ENCODE measurements around the gene CCDC13. TPM values are rescaled to one million over a fixed set of nuclear protein-coding genes. Genes with fewer than 3 reads are reported as not detected.
"Not testable (repeated sequence)": the region's sequence is repeated elsewhere in the genome, so short reads cannot be mapped to it uniquely, and the experiment has no call there.

The CCDC13 gene
- total RNA-seq, 1 experiment from 2014 or later = 0.82 TPM

GRCh38 chr3:42814914-42815507, 42.0 kb upstream of the CCDC13 start:
- no peaks in the 10 kb centered on the region for H3K9me3 ChIP-seq (ENCODE audit: control insufficient read depth, insufficient read depth, low read depth, low read length)
- no peak for DNase-seq (ENCODE audit: low read depth, low spot score)
- ATAC-seq = no peak
- in situ Hi-C loops (cut with HindIII; ENCODE audit: low pct_unique_long_range_greater_than_20kb, low sequenced_read_pairs) (no loop called here), intact Hi-C loops (cut with micrococcal nuclease; ENCODE audit: unreplicated experiment) (no loop called here)
- no TSS peak for BruUV-seq (replicated peaks)
- ChIA-PET POLR2A (no interaction called here), CTCF (no interaction called here)
- H3K4me3 ChIP-seq (ENCODE audit: low read depth in 2 of 2, low read length in 2 of 2) = no peak overlapping the region
- no peaks in the 10 kb centered on the region for H3K27me3 ChIP-seq (ENCODE audit: control insufficient read depth, insufficient read depth, low read length)
- H3K4me1 ChIP-seq (ENCODE audit: control insufficient read depth, insufficient read depth, low read length) = no peaks in the 10 kb centered on the region
- TF ChIP-seq CTCF (IDR thresholded peaks at IDR 0.05) = no peak
- TF ChIP-seq POLR2AphosphoS5 (IDR thresholded peaks at IDR 0.05; ENCODE audit: low read depth, low read length) = no peak
- TF ChIP-seq REST (IDR thresholded peaks at IDR 0.05; ENCODE audit: insufficient read depth in 1 of 2, low read depth in 2 of 2, low read length in 1 of 2) = no peak
- TF ChIP-seq SIN3A (IDR thresholded peaks at IDR 0.05; ENCODE audit: borderline replicate concordance, insufficient read depth, low read depth, low read length) = no peak
- no peak for TF ChIP-seq TCF7L2 (IDR thresholded peaks at IDR 0.05; ENCODE audit: low read depth, low read length)
- no peak overlapping the region for H3K27ac ChIP-seq (ENCODE audit: low read length)
- H3K36me3 ChIP-seq (ENCODE audit: control insufficient read depth, insufficient read depth, low read length) = no peaks in the 10 kb centered on the region

- no peaks in the 10 kb centered on the region for H3K4me1 ChIP-seq (ENCODE audit: control insufficient read depth, insufficient read depth, low read length)
- in situ Hi-C loops (cut with HindIII; ENCODE audit: low pct_unique_long_range_greater_than_20kb, low sequenced_read_pairs) (no loop called here), intact Hi-C loops (cut with micrococcal nuclease; ENCODE audit: unreplicated experiment) (no loop called here)
- ATAC-seq = no peak
- BruUV-seq (replicated peaks) = no TSS peak
- no peak for DNase-seq (ENCODE audit: low read depth, low spot score)
- H3K27ac ChIP-seq (ENCODE audit: low read length) = no peak overlapping the region
- CTCF ChIA-PET = no interaction called here
- no peaks in the 10 kb centered on the region for H3K9me3 ChIP-seq (ENCODE audit: control insufficient read depth, insufficient read depth, low read depth, low read length)
- no peaks in the 10 kb centered on the region for H3K27me3 ChIP-seq (ENCODE audit: control insufficient read depth, insufficient read depth, low read length)
- H3K36me3 ChIP-seq (ENCODE audit: control insufficient read depth, insufficient read depth, low read length) = no peaks in the 10 kb centered on the region
- H3K4me3 ChIP-seq (ENCODE audit: low read depth in 2 of 2, low read length in 2 of 2) = no peak overlapping the region
- no peak for TF ChIP-seq TCF7L2 (IDR thresholded peaks at IDR 0.05; ENCODE audit: low read depth, low read length)
- POLR2A ChIA-PET = no interaction called here
Measured at GRCh38 chr3:42814246-42814645, 41.2 kb upstream of the CCDC13 start.

GRCh38 chr3:42811118-42811883, 38.2 kb upstream of the CCDC13 start:
- intact Hi-C loops (cut with micrococcal nuclease; ENCODE audit: unreplicated experiment); H3K27me3 ChIP-seq (ENCODE audit: control insufficient read depth, insufficient read depth, low read length); H3K4me1 ChIP-seq (ENCODE audit: control insufficient read depth, insufficient read depth, low read length); BruUV-seq (replicated peaks); H3K27ac ChIP-seq (ENCODE audit: low read length); H3K9me3 ChIP-seq (ENCODE audit: control insufficient read depth, insufficient read depth, low read depth, low read length); H3K4me3 ChIP-seq (ENCODE audit: low read depth in 2 of 2, low read length in 2 of 2); DNase-seq (ENCODE audit: low read depth, low spot score); CTCF ChIA-PET; POLR2A ChIA-PET; H3K36me3 ChIP-seq (ENCODE audit: control insufficient read depth, insufficient read depth, low read length); ATAC-seq; in situ Hi-C loops (cut with HindIII; ENCODE audit: low pct_unique_long_range_greater_than_20kb, low sequenced_read_pairs): not testable (repeated sequence)

GRCh38 chr3:42810706-42811105, 37.7 kb upstream of the CCDC13 start:
- H3K27ac ChIP-seq (ENCODE audit: low read length); H3K36me3 ChIP-seq (ENCODE audit: control insufficient read depth, insufficient read depth, low read length); H3K27me3 ChIP-seq (ENCODE audit: control insufficient read depth, insufficient read depth, low read length); H3K4me3 ChIP-seq (ENCODE audit: low read depth in 2 of 2, low read length in 2 of 2); H3K9me3 ChIP-seq (ENCODE audit: control insufficient read depth, insufficient read depth, low read depth, low read length); POLR2A ChIA-PET; in situ Hi-C loops (cut with HindIII; ENCODE audit: low pct_unique_long_range_greater_than_20kb, low sequenced_read_pairs); BruUV-seq (replicated peaks); H3K4me1 ChIP-seq (ENCODE audit: control insufficient read depth, insufficient read depth, low read length); intact Hi-C loops (cut with micrococcal nuclease; ENCODE audit: unreplicated experiment); ATAC-seq; DNase-seq (ENCODE audit: low read depth, low spot score): not testable (repeated sequence)
- CTCF ChIA-PET = interaction anchor here (0.6 kb wide), 1 partner anchor 29 kb away, joined by 9 read pairs; no protein-coding TSS in a partner anchor
